BLaER1 (cell line): ENCODE data around the gene CELF1.

ENCODE experiments used
- H3K27ac ChIP-seq: shearing (Covaris generic); formaldehyde crosslinking; 2 replicates; pipeline ENCODE4 v1.8.1; 2022
- H3K27me3 ChIP-seq: shearing (Covaris generic); formaldehyde crosslinking; 2 replicates; pipeline ENCODE4 v1.8.1; 2022
- H3K36me3 ChIP-seq: shearing (Covaris generic); formaldehyde crosslinking; 2 replicates; pipeline ENCODE4 v1.8.1; 2022
- H3K4me1 ChIP-seq: shearing (Covaris generic); formaldehyde crosslinking; 2 replicates; pipeline ENCODE4 v1.8.1; 2022
- H3K4me2 ChIP-seq: shearing (Covaris generic); formaldehyde crosslinking; 2 replicates; pipeline ENCODE4 v1.8.1; 2022
- H3K4me3 ChIP-seq: shearing (Covaris generic); formaldehyde crosslinking; 2 replicates; pipeline ENCODE4 v1.8.1; 2022
- H3K9ac ChIP-seq: shearing (Covaris generic); formaldehyde crosslinking; 2 replicates; pipeline ENCODE4 v1.8.1; 2022
- H3K9me3 ChIP-seq: shearing (Covaris generic); formaldehyde crosslinking; 2 replicates; pipeline ENCODE4 v1.8.1; 2022
- H4K20me1 ChIP-seq: shearing (Covaris generic); formaldehyde crosslinking; 2 replicates; pipeline ENCODE4 v1.8.1; 2022
- Cebpa-rat ChIP-seq: shearing (Covaris generic); IDR thresholded peaks from 2 replicates; pipeline ENCODE4 v1.8.1; 2022

Gene CELF1

DNA sequence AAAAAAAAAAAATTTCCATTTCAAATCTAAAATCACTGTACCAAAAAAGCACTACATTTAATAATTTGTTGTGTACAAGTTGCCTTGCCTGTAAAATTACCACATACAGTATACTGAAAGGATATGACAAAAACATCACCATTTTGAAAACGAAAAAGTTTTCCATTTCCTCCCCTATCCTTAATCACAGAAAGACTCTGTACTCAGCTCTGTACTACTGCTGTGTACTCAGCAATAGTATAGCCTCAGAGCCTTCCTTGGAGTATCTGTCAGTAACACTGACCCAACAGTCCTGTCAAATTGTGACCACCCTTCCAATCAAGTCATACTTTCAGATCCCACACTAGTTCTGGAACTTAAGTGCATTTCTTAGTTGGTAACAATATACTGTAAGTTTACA, 48.0 kb downstream of the CELF1 start:
- Histone ChIP-seq H4K20me1 (peaks cover 100% of the 10 kb centered on the region), H3K9me3 (no peaks in the 10 kb centered on the region), H3K27me3 (no peaks in the 10 kb centered on the region), H3K4me3 (no peak overlapping the region), H3K4me2 (no peak overlapping the region), H3K27ac (no peak overlapping the region), H3K9ac (no peak overlapping the region), H3K4me1 (peaks cover 42% of the 10 kb centered on the region), H3K36me3 (peaks cover 49% of the 10 kb centered on the region)
- no peak for TF ChIP-seq Cebpa-rat

DNA sequence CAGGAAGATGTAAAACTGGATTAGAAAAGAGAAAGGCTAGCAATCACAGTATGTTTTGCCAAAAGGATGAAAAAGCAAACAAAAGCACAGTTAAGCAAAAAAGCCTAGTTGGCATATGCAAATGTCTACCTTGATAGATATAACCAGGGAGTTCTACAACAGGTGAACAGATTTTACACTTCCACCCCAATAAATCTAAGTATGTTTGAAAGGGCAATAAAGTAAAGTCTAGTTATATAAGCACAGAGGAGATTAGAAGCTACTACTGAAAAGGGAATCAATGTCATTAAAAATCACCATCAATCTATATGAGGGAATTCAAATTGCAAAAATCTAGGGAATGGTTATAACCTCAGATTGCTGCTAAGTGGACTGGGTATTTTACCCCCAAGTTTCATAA, 49.7 kb downstream of the CELF1 start:
- Histone ChIP-seq H3K27ac (no peak overlapping the region), H3K4me3 (no peak overlapping the region), H3K9me3 (no peaks in the 10 kb centered on the region), H3K4me1 (peaks cover 32% of the 10 kb centered on the region), H4K20me1 (peaks cover 100% of the 10 kb centered on the region), H3K36me3 (peaks cover 56% of the 10 kb centered on the region), H3K27me3 (no peaks in the 10 kb centered on the region), H3K9ac (no peak overlapping the region), H3K4me2 (no peak overlapping the region)
- no peak for TF ChIP-seq Cebpa-rat

DNA sequence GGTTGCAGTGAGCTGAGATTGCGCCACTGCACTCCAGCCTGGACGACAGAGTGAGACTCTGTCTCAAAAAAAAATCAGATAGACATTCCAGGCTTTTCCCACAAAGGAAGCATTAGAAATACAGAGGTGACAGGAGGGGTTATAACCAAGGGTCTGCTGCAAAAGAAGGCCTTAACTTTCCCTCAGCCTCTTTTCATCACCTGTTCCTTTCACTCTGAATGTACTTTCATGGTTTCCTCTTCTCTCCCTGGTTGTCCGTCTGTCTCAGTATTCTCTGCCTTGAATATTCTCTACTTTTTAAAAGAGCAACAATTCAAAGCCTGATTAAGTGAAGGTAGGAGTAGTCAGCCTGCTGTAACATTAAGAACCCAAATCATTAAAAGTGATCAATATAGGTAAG, 50.2 kb downstream of the CELF1 start:
- H3K4me3 ChIP-seq = no peak overlapping the region
- H3K27ac ChIP-seq = no peak overlapping the region

DNA sequence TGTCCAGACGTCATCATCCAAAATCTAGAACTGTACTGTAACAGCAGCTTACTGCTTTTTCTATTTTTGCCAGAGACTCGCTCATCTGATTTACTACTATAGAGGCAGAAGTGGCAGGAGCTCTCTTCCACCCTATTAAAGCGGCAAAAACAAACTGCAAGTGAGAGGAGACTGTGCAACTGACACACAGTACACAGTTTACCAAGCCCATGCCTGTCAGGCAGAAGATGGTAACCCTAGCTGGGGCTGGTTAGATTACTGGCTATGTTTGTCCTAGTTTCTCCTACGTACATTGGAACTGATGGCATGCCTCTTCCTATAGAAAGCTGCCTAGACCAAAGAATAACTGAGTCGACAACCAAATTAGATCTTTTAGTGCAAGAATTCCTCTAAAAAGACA, 51.8 kb downstream of the CELF1 start:
- Histone ChIP-seq H3K9me3 (no peaks in the 10 kb centered on the region), H3K4me3 (no peak overlapping the region), H3K27me3 (no peaks in the 10 kb centered on the region), H4K20me1 (peaks cover 100% of the 10 kb centered on the region), H3K4me1 (peaks cover 14% of the 10 kb centered on the region; the same call in 1 of the 2 replicates), H3K4me2 (no peak overlapping the region), H3K9ac (no peak overlapping the region), H3K27ac (no peak overlapping the region), H3K36me3 (peaks cover 71% of the 10 kb centered on the region)
- TF ChIP-seq Cebpa-rat = no peak

More for the DNA sequence above, 50.2 kb downstream of the CELF1 start:
- Histone ChIP-seq H3K9me3 (no peaks in the 10 kb centered on the region), H3K9ac (no peak overlapping the region), H3K27me3 (no peaks in the 10 kb centered on the region), H3K4me2 (no peak overlapping the region), H4K20me1 (peaks cover 100% of the 10 kb centered on the region), H3K4me1 (peaks cover 27% of the 10 kb centered on the region), H3K36me3 (peaks cover 60% of the 10 kb centered on the region)
- TF ChIP-seq Cebpa-rat = no peak

DNA sequence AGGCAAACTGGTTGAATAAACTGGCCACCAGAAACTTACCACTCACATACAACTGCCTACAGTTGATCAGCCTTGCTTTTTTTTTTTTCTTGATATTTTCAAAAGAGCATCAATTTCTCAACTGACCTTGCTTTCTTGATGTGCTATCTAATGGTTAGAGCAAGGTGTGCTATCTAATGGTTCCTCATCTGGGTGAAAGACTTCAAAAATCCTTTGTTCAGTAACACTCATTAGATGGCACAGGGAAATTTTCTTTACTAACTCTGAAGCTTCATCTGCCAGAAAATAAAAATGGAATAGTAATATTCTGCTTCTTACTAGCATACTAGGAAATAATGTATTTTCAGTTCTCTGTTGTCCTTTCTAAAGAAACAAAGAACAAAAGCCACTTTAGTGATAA, 52.8 kb downstream of the CELF1 start:
- H3K4me1 ChIP-seq = peaks cover 14% of the 10 kb centered on the region; the same call in 1 of the 2 replicates
- peaks cover 75% of the 10 kb centered on the region for H3K36me3 ChIP-seq
- no peaks in the 10 kb centered on the region for H3K9me3 ChIP-seq
- H4K20me1 ChIP-seq = peaks cover 100% of the 10 kb centered on the region
- no peaks in the 10 kb centered on the region for H3K27me3 ChIP-seq
- H3K4me2 ChIP-seq = 0 out of 2 replicates have a peak overlapping the region, but pooled peaks have one; percentile 8
- no peak overlapping the region for H3K9ac ChIP-seq
- TF ChIP-seq Cebpa-rat = no peak
- no peak overlapping the region for H3K27ac ChIP-seq
- no peak overlapping the region for H3K4me3 ChIP-seq

DNA sequence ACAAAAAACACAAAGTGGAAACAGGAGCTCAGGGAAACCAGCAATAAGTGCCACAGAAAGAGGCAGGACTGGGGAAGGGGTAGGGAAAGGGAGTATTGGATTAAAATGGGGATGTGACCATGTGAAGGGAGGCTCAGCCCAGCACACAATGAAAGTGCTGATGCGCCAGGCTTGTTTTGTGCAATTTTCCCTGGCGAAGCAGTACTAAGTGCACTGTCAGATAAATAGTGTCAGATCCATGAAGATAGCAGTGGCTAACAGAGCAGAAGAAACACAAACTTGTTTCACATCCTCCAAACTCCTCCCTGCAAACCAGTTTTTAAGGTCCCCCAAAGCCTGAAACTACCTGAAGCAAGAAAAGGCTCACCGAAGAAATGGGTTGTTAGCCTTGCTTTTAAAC, 53.3 kb downstream of the CELF1 start:
- Histone ChIP-seq H3K9me3 (no peaks in the 10 kb centered on the region), H3K4me2 (peak overlapping the region; percentile 8; the same call in 1 of the 2 replicates), H4K20me1 (peaks cover 100% of the 10 kb centered on the region), H3K4me1 (peaks cover 14% of the 10 kb centered on the region; the same call in 1 of the 2 replicates), H3K27ac (no peak overlapping the region), H3K36me3 (peaks cover 79% of the 10 kb centered on the region), H3K9ac (no peak overlapping the region), H3K4me3 (no peak overlapping the region), H3K27me3 (no peaks in the 10 kb centered on the region)
- TF ChIP-seq Cebpa-rat = no peak

DNA sequence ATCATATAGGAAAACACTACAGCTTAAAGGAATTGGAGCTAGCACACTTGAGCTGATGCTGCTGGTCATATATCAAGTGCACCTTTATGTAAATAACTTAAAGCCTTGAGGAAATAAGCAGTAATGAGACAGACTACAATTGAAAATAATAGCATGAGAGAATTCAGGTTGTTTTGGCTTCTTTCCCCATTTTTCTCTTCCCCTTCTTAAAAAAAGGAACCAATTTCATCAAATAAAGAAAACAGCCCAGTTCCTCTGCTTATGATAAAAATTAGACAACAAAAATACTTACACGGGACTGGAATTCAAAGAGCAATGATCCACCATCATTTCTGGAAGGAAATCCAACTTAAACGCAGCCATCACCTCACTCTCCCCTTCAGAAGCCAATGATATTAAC, 53.8 kb downstream of the CELF1 start:
- Histone ChIP-seq H3K27me3 (no peaks in the 10 kb centered on the region), H3K9ac (no peak overlapping the region), H3K9me3 (no peaks in the 10 kb centered on the region), H3K36me3 (peaks cover 79% of the 10 kb centered on the region), H3K4me2 (peak overlapping the region; percentile 8; the same call in 1 of the 2 replicates), H4K20me1 (peaks cover 100% of the 10 kb centered on the region), H3K4me3 (no peak overlapping the region), H3K4me1 (peaks cover 14% of the 10 kb centered on the region; the same call in 1 of the 2 replicates), H3K27ac (no peak overlapping the region)
- TF ChIP-seq Cebpa-rat = no peak

DNA sequence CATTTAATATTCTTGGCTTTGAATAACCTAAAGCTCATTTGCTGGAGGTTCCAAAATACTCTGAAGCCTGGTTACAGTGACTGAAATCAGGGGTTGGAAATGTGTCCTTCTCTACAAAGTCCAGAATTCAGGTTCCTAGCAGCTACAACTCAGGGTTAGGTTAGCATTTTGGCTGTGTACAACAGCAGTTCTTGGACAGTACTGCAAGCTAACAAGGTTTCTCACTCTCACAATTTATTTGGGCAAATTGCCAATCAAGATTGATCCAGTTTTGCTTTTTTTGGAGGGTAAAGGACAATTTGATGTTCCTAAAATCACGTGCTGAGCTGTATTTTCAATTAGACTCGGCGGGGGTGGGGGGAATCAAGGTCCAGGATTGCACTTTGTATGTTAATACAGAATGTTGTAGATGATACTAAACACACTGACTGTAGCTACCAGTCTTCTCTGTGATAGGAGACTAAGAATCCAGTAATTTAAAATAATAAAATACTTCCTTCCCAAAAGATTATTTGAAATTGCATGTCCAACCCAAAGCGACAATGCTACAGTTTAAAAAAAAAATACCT, 54.3 kb downstream of the CELF1 start:
- Histone ChIP-seq H3K9me3 (no peaks in the 10 kb centered on the region), H4K20me1 (peaks cover 100% of the 10 kb centered on the region), H3K36me3 (peaks cover 79% of the 10 kb centered on the region), H3K27me3 (no peaks in the 10 kb centered on the region), H3K4me3 (no peak overlapping the region), H3K4me1 (peaks cover 14% of the 10 kb centered on the region; the same call in 1 of the 2 replicates), H3K9ac (no peak overlapping the region), H3K27ac (no peak overlapping the region), H3K4me2 (no peak overlapping the region)
- TF ChIP-seq Cebpa-rat = no peak

DNA sequence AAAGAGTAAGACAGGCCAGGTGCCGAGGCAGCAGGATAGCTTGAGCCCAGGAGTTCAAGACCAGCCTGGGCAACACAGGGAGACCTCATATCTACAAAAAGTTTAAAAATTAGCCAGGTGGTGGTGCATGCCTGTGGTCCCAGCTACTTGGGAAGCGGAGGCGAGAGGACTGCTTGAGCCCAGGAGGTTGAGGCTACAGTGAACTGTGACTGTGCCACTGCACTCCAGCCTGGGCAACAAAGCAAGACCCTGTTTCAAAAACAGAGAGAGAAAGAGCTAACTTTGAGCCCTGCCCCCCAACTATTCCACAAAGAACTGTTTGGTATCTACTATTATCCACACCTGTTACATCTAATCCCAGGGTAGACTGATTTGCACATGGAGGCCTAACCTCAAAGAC, 54.8 kb downstream of the CELF1 start:
- Histone ChIP-seq H3K27me3 (no peaks in the 10 kb centered on the region), H3K27ac (no peak overlapping the region), H3K9ac (no peak overlapping the region), H3K9me3 (no peaks in the 10 kb centered on the region), H3K4me2 (no peak overlapping the region), H3K4me1 (peaks cover 14% of the 10 kb centered on the region; the same call in 1 of the 2 replicates), H3K36me3 (peaks cover 83% of the 10 kb centered on the region), H3K4me3 (no peak overlapping the region), H4K20me1 (peaks cover 100% of the 10 kb centered on the region)
- no peak for TF ChIP-seq Cebpa-rat

DNA sequence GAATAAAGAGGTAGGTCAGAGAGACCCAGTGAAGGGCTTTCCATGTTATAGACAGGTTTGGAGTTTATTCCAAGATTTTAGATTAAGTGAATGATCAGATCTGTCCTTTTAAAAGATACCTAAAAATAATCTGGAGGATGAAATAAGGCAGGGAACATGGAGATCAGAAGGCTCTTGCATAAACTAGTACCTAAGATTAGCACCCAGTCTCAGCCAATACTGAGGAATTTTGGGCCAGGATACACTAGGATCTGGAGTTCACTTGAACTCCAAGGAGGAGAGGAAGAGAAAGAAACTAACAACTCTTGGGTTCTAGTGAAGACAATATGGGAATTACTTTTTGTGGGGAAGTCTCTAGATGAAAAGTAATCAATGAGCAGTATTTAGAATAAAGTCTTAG, 56.1 kb downstream of the CELF1 start:
- H3K27ac ChIP-seq = no peak overlapping the region
- peaks cover 100% of the 10 kb centered on the region for H4K20me1 ChIP-seq
- H3K4me2 ChIP-seq = no peak overlapping the region
- peaks cover 97% of the 10 kb centered on the region for H3K36me3 ChIP-seq
- no peaks in the 10 kb centered on the region for H3K27me3 ChIP-seq
- no peak overlapping the region for H3K4me3 ChIP-seq
- no peak for TF ChIP-seq Cebpa-rat
- peaks cover 14% of the 10 kb centered on the region; the same call in 1 of the 2 replicates for H3K4me1 ChIP-seq
- H3K9me3 ChIP-seq = no peaks in the 10 kb centered on the region
- no peak overlapping the region for H3K9ac ChIP-seq
